T-helper 17 cell (primary cell): Measurements from ENCODE around the gene VSIG10L2. TPM values are rescaled to one million over a fixed set of nuclear protein-coding genes. Genes with fewer than 3 reads are reported as not detected.

Experiments
- ATAC-seq: fragments of 150-1000 bp; cut with Tn5 transposase; 2 replicates; pipeline ENCODE4 v1.10.0; 2021; ENCODE audit warnings: mild to moderate bottlenecking, moderate library complexity
- DNase-seq, 3 donors: peaks; one replicate each; pipeline versions ENCODE4 v3.0.0 to v3.0.0-alpha.2; 2020 to 2021
- H3K9me3 ChIP-seq: one replicate; pipeline ENCODE4 v1.7.0; 2013; ENCODE audit warnings: low read length, mild to moderate bottlenecking; ENCODE audit not compliant: control insufficient read depth, poor library complexity, severe bottlenecking
- H3K27ac Mint-ChIP-seq: one replicate; pipeline ENCODE4 v1.8.0; 2022; ENCODE audit warnings: mild to moderate bottlenecking, moderate library complexity, mixed read lengths
- H3K27me3 Mint-ChIP-seq: one replicate; pipeline ENCODE4 v1.8.0; 2022; ENCODE audit warnings: mixed read lengths
- H3K36me3 Mint-ChIP-seq: one replicate; pipeline ENCODE4 v1.8.0; 2022; ENCODE audit warnings: low read depth, mixed read lengths
- H3K4me1 Mint-ChIP-seq: one replicate; pipeline ENCODE4 v1.8.0; 2022; ENCODE audit warnings: mild to moderate bottlenecking, mixed read lengths
- H3K4me3 Mint-ChIP-seq: one replicate; pipeline ENCODE4 v1.8.0; 2022; ENCODE audit warnings: mild to moderate bottlenecking, moderate library complexity, mixed read lengths
- total RNA-seq, 4 donors: library from RNA in 2 of 4; stranded (reverse) in 2 of 4; gene quantifications; one replicate each; pipeline ENCODE4 v1.2.3 and lab custom pipeline; 2022 to 2026

The VSIG10L2 gene
- total RNA-seq, 2 donors from 2014 or later, result not detected

- Mint-ChIP-seq H3K4me3 (no peak overlapping the region), H3K4me1 (peaks cover 8% of the 10 kb centered on the region), H3K27me3 (no peaks in the 10 kb centered on the region), H3K36me3 (peaks cover 7% of the 10 kb centered on the region), H3K27ac (no peak overlapping the region)
- DNase-seq, result no peak
- H3K9me3 ChIP-seq, result peaks cover 2% of the 10 kb centered on the region
- ATAC-seq, result no peak
Observed at GRCh38 chr11:125999234-125999880, 53.5 kb downstream of the VSIG10L2 start.

DNA sequence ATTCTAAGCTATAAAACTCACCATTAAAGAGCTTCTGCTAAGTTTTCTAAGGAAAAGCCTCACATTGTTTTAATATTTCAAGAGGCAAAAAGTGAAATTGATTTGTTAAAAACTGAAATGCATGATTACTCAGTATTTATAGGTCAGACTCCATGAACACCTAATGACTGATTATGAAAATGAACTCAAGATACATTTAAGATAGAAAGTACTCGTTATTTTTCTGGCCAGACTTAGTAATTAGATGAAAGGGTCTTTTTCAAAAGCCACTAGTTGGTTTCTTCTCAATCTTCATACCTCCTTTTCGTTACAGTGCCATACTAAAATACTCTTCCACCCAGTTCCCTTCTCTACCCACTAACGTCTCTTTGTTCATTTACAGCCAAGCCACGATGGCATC, 56.3 kb downstream of the VSIG10L2 start:
- ATAC-seq, result no peak
- peaks cover 7% of the 10 kb centered on the region for H3K36me3 Mint-ChIP-seq
- no peak overlapping the region for H3K4me3 Mint-ChIP-seq

More for the DNA sequence above, 56.3 kb downstream of the VSIG10L2 start:
- no peak overlapping the region for H3K27ac Mint-ChIP-seq
- no peak for DNase-seq
- no peaks in the 10 kb centered on the region for H3K9me3 ChIP-seq
- H3K4me1 Mint-ChIP-seq, result peaks cover 8% of the 10 kb centered on the region
- H3K27me3 Mint-ChIP-seq, result no peaks in the 10 kb centered on the region

Other genes with a start within 250 kb of the VSIG10L2 start
- not detected for gene PATE1, start 199.8 kb upstream of the VSIG10L2 start, total RNA-seq
- not detected for gene PATE2, start 167.2 kb upstream of the VSIG10L2 start, total RNA-seq
- gene PATE3, start 157.9 kb upstream of the VSIG10L2 start, total RNA-seq, result not detected
- not detected for gene PATE4, start 112.7 kb upstream of the VSIG10L2 start, total RNA-seq
- 1 to 10 TPM; 3.3 to 3.9 TPM for gene HYLS1, start 58.4 kb upstream of the VSIG10L2 start, total RNA-seq
- gene PUS3, start 42.8 kb upstream of the VSIG10L2 start, total RNA-seq, result 1 to 10 TPM; 3.5 to 4.1 TPM
- not detected for gene DDX25, start 41.5 kb upstream of the VSIG10L2 start, total RNA-seq
- gene CDON, start 116.8 kb downstream of the VSIG10L2 start, total RNA-seq, result 1 to 10 TPM; 2.0 TPM